ENCODE data around the gene DEPDC7. TPM values are rescaled to one million over a fixed set of nuclear protein-coding genes. Genes with fewer than 3 reads are reported as not detected.

The DEPDC7 gene
- polyA plus RNA-seq, 1 donor from 2014 or later = 3.3 TPM

DNA sequence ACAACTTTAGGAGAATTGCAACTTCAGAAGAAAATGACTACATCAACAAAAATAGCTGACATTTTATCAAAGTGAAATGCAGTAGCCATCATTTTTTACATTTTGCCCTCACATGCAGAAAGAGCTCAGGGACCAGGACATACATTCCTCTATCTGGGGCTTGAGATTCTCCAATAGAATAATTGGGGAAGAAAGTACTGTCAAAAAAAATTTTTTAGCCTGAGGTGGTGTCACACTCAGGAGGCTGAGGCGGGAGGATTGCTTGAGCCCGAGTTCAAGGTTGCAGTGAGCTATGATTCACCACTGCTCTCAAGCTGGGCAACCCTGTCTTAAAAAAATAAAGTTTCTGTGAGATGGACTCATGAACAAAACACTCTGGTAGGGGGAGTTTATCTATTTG lies 32.2 kb upstream of the DEPDC7 start:
- TF ChIP-seq, protein P1, sequence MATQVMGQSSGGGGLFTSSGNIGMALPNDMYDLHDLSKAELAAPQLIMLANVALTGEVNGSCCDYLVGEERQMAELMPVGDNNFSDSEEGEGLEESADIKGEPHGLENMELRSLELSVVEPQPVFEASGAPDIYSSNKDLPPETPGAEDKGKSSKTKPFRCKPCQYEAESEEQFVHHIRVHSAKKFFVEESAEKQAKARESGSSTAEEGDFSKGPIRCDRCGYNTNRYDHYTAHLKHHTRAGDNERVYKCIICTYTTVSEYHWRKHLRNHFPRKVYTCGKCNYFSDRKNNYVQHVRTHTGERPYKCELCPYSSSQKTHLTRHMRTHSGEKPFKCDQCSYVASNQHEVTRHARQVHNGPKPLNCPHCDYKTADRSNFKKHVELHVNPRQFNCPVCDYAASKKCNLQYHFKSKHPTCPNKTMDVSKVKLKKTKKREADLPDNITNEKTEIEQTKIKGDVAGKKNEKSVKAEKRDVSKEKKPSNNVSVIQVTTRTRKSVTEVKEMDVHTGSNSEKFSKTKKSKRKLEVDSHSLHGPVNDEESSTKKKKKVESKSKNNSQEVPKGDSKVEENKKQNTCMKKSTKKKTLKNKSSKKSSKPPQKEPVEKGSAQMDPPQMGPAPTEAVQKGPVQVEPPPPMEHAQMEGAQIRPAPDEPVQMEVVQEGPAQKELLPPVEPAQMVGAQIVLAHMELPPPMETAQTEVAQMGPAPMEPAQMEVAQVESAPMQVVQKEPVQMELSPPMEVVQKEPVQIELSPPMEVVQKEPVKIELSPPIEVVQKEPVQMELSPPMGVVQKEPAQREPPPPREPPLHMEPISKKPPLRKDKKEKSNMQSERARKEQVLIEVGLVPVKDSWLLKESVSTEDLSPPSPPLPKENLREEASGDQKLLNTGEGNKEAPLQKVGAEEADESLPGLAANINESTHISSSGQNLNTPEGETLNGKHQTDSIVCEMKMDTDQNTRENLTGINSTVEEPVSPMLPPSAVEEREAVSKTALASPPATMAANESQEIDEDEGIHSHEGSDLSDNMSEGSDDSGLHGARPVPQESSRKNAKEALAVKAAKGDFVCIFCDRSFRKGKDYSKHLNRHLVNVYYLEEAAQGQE (IDR thresholded peaks at IDR 0.05; ENCODE audit: borderline replicate concordance) = no peak
- TF ChIP-seq, protein P2, sequence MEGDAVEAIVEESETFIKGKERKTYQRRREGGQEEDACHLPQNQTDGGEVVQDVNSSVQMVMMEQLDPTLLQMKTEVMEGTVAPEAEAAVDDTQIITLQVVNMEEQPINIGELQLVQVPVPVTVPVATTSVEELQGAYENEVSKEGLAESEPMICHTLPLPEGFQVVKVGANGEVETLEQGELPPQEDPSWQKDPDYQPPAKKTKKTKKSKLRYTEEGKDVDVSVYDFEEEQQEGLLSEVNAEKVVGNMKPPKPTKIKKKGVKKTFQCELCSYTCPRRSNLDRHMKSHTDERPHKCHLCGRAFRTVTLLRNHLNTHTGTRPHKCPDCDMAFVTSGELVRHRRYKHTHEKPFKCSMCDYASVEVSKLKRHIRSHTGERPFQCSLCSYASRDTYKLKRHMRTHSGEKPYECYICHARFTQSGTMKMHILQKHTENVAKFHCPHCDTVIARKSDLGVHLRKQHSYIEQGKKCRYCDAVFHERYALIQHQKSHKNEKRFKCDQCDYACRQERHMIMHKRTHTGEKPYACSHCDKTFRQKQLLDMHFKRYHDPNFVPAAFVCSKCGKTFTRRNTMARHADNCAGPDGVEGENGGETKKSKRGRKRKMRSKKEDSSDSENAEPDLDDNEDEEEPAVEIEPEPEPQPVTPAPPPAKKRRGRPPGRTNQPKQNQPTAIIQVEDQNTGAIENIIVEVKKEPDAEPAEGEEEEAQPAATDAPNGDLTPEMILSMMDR (IDR thresholded peaks at IDR 0.05; ENCODE audit: poor library complexity, severe bottlenecking) = no peak
- TF ChIP-seq TAF1 (IDR thresholded peaks at IDR 0.05; ENCODE audit: low read depth) (no peak), SMC3 (conservative IDR thresholded peaks at IDR 0.05; ENCODE audit: poor library complexity) (no peak), MXI1 (conservative IDR thresholded peaks at IDR 0.05; ENCODE audit: poor library complexity, severe bottlenecking) (no peak), RAD21 (conservative IDR thresholded peaks at IDR 0.05) (no peak), POLR2AphosphoS5 (IDR thresholded peaks at IDR 0.05) (no peak), EZH2 (IDR thresholded peaks at IDR 0.05; ENCODE audit: borderline replicate concordance, insufficient read depth, low read length, poor library complexity, severe bottlenecking) (no peak), EP300 (conservative IDR thresholded peaks at IDR 0.05; ENCODE audit: poor library complexity, severe bottlenecking) (no peak)
- H3K9me2 ChIP-seq (ENCODE audit: insufficient read depth, low read length) = no peaks in the 10 kb centered on the region
- no peak overlapping the region for H3K4me2 ChIP-seq (ENCODE audit: low read length)
- H3K79me2 ChIP-seq (replicated peaks; ENCODE audit: insufficient read depth, low read length) = no peaks in the 10 kb centered on the region
- H3K36me3 ChIP-seq (ENCODE audit: insufficient read depth, low read length) = no peaks in the 10 kb centered on the region
- no peaks in the 10 kb centered on the region for H4K20me1 ChIP-seq (ENCODE audit: insufficient read depth)
- no peaks in the 10 kb centered on the region for H3K27me3 ChIP-seq (ENCODE audit: insufficient read depth, low read depth, low read length)
- H3K9me3 ChIP-seq (ENCODE audit: low read length) = no peaks in the 10 kb centered on the region
- no peaks in the 10 kb centered on the region for H3F3A ChIP-seq (ENCODE audit: insufficient read depth, low read length, poor library complexity, severe bottlenecking)
- no peak overlapping the region for H2AFZ ChIP-seq (ENCODE audit: low read depth, low read length)
- H3K27ac ChIP-seq (ENCODE audit: low read length) = no peak overlapping the region
- H3K9ac ChIP-seq (ENCODE audit: low read length) = no peak overlapping the region
- no peak overlapping the region for H3K4me3 ChIP-seq (ENCODE audit: low read length)

GRCh38 chr11:32985600-32985999 lies 30.1 kb upstream of the DEPDC7 start:
- TF ChIP-seq EZH2 (IDR thresholded peaks at IDR 0.05; ENCODE audit: borderline replicate concordance, insufficient read depth, low read length, poor library complexity, severe bottlenecking) (no peak), SMC3 (conservative IDR thresholded peaks at IDR 0.05; ENCODE audit: poor library complexity) (no peak), MXI1 (conservative IDR thresholded peaks at IDR 0.05; ENCODE audit: poor library complexity, severe bottlenecking) (no peak)
- H3K4me2 ChIP-seq (ENCODE audit: low read length) = no peak overlapping the region
- H3F3A ChIP-seq (ENCODE audit: insufficient read depth, low read length, poor library complexity, severe bottlenecking) = no peaks in the 10 kb centered on the region
- H3K4me3 ChIP-seq (ENCODE audit: low read length) = no peak overlapping the region
- H3K9ac ChIP-seq (ENCODE audit: low read length) = no peak overlapping the region
- H4K20me1 ChIP-seq (ENCODE audit: insufficient read depth) = no peaks in the 10 kb centered on the region
- no peaks in the 10 kb centered on the region for H3K27me3 ChIP-seq (ENCODE audit: insufficient read depth, low read depth, low read length)
- H3K27ac ChIP-seq (ENCODE audit: low read length) = no peak overlapping the region
- no peaks in the 10 kb centered on the region for H3K9me2 ChIP-seq (ENCODE audit: insufficient read depth, low read length)
- H2AFZ ChIP-seq (ENCODE audit: low read depth, low read length) = no peak overlapping the region
- no peaks in the 10 kb centered on the region for H3K36me3 ChIP-seq (ENCODE audit: insufficient read depth, low read length)
- no peaks in the 10 kb centered on the region for H3K9me3 ChIP-seq (ENCODE audit: low read length)
- no peaks in the 10 kb centered on the region for H3K79me2 ChIP-seq (replicated peaks; ENCODE audit: insufficient read depth, low read length)
